GM21528 (cell line): Measurements from ENCODE around the gene CFTR.
"Not testable (repeated sequence)": the region's sequence is repeated elsewhere in the genome, so short reads cannot be mapped to it uniquely, and the experiment has no call there.

Experiments used
- ATAC-seq: cut with Tn5 transposase; IDR thresholded peaks from one replicate; pipeline ENCODE4 v1.9.1; 2021; ENCODE audit warnings: mild to moderate bottlenecking, moderate library complexity; ENCODE audit not compliant: unreplicated experiment, low FRiP score

The CFTR gene

DNA sequence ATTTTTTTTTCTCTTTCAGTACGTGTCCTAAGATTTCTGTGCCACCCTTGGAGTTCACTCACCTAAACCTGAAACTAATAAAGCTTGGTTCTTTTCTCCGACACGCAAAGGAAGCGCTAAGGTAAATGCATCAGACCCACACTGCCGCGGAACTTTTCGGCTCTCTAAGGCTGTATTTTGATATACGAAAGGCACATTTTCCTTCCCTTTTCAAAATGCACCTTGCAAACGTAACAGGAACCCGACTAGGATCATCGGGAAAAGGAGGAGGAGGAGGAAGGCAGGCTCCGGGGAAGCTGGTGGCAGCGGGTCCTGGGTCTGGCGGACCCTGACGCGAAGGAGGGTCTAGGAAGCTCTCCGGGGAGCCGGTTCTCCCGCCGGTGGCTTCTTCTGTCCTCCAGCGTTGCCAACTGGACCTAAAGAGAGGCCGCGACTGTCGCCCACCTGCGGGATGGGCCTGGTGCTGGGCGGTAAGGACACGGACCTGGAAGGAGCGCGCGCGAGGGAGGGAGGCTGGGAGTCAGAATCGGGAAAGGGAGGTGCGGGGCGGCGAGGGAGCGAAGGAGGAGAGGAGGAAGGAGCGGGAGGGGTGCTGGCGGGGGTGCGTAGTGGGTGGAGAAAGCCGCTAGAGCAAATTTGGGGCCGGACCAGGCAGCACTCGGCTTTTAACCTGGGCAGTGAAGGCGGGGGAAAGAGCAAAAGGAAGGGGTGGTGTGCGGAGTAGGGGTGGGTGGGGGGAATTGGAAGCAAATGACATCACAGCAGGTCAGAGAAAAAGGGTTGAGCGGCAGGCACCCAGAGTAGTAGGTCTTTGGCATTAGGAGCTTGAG, at the start of gene CFTR:
TSS of gene CFTR (plus strand) at position 801 of the 830 bp plus-strand sequence. CDS start 70 bp downstream, outside the sequence.
- no peak for ATAC-seq

DNA sequence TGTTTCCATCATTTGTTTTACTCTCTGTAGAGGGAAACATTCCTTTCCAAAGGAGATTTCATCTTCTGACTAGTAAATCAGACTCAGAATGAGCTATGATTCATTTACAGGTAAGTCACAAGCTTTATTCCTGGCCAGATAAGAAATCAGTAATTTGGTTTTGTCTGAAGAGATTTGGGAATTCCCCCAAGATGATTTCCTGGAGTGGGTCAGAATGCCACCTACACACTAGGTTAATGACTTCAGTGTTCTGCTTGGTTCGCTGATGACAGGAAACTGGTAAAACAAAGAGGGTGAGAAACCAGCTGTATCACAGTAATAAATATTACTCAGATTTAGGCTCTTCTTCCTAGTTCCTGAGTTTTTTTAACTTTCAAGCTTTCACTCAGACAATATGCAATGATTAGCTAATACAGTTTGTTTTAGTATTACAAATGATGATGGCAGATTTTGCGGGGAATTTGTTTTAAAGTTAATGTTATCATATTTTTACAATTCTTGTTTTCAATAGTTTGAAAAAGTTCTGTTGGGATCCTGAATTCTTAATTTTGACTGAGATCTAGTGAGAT, 44.3 kb upstream of the CFTR start:
- ATAC-seq: peak; percentile 91

- ATAC-seq: no peak
Measured at GRCh38 chr7:117444646-117445045, 35.2 kb upstream of the CFTR start.

DNA sequence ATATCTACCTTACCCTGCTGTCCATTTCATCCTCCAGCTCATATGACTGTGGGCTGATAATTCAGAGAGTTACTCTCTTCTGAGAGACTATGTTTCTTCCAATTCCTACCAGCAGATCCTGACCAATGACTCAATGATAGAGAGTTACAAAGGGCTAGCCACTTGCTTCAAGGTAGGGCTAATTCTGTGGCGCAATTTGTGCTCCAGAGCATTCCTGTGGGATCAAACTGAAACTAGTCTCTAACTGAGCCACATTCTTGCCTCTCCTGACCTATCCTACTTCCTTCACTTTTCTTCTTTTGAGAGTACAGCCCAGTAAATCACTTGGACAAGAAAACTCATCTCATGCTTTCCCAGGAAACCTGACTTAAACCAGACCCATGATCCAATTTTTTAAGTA, 34.6 kb upstream of the CFTR start:
- no peak for ATAC-seq

- ATAC-seq: no peak
Measured at GRCh38 chr7:117446220-117446815, 33.5 kb upstream of the CFTR start.

DNA sequence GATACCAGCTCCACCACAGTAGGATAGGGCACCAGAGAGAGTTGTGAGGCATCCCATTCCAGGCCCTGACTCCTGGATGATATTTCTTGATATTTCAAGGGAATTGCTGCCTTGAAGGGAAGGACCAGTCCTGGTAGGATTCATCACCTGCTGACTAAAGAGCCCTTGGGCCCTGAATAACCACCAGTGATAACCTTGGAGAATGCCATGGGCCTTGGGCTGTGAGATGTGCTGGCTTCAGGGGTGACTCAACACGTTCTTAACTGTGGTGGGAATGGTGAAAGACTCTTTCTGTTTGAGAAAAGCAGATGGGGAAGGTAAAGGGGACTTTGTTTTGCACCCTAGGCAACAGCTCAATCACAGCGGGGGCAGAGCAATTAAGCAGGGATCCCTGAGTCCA, 31.2 kb upstream of the CFTR start:
- ATAC-seq: no peak

DNA sequence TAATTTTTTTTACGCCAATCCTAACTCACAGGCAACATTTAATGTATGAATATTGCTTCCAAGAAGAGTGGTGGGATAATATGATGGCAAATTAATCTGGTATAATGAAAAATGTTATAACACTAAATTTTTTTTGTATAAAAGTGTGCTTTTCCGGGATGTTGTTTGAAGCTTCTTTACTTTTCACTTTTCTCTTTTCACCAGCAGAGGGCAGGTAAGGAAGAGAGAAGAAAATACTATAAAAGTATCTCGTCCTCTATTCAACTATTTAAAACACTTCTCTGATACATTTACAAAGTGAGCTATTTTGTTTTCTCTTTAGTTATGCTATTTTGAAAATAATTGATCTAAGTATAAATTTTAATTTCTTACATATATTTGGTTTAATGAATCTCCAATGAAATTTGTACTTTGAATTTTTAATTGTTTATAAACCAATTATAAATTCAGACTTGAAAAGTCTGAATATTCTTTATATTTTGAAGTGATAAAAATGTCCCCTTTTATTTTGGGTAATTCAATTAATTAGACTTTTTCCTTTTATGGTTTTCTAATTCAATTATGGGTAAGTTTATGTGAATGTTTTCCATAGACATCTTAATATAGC, 20.7 kb upstream of the CFTR start:
- no peak for ATAC-seq

DNA sequence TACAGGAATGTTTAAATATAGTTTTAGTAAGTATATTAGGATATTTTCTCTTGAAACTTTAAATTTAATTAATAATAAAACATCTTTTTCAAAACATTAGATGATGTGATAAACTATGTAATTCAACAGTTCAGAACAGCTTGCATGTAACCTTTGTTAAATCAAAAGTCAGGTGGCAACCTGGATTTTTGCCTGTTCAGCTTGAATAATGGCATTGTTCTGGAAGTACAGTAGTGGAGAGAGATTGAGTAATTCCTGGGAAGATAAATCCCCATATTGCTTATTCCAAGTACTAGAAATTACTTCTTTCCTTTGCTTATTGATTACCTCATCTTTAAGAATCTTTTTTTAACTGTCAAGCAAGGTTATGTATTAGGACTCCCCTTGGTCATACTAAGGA, 20.1 kb upstream of the CFTR start:
- ATAC-seq: no peak

GRCh38 chr7:117460815-117461214, 19.0 kb upstream of the CFTR start:
- ATAC-seq: not testable (repeated sequence)

DNA sequence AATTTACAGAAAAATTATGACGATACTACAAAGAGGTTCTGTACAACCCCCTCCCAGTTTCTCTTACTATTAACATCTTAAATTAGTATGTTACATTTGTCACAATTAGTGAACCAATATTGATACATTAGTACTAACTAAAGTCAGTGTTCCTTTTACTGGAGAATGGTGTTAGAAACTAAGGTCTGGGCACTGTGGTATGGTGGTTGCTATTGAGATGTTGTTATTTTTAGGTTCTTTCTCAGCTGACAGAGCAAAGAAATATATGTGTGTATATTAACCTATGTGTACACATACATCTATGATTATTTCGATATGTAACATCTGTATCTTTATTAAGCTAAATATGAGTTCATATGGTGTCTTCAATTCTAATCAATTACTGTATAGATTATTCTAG, 11.7 kb upstream of the CFTR start:
- ATAC-seq: no peak

DNA sequence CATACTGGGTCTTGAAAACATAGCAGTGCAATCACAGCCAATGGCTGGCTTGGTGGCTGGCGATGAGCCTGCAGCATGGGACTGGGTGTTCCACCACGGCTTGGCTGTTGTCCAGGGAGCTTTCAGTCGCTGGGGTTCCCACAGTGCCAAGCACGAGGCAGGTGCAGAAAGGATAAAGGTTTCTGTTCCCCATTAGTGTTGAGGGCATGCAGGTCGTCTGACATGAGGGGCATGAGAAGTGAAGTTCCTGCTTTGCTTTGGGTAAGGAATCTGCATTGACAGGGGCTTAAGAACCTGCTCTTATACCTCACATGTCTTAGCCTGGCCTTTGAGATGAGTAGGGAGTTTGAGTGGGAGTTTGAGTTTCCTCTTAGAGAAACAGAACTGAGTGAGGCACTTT, 9.0 kb upstream of the CFTR start:
- no peak for ATAC-seq

GRCh38 chr7:117472335-117472734, 7.5 kb upstream of the CFTR start:
- no peak for ATAC-seq

- no peak for ATAC-seq
Measured at GRCh38 chr7:117476557-117477215, 3.1 kb upstream of the CFTR start.

DNA sequence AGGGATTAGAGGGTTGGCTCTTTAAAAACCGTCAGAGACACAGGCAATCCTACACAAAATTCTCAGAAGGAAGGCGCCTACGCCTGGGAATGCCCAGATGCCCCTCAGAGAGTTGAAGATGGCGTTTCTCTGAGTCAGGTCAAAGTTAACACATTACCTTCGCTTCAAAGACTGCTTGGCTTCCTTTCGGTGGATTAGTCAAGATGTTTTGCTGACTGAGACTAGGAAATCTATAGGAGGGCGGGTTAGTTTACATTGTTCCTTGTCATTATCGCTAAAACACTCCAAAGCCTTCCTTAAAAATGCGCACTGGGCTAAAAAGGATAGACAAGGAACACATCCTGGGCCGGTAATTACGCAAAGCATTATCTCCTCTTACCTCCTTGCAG, 995 bp upstream of the CFTR start:
- ATAC-seq: no peak

GRCh38 chr7:117480055-117480362, 184 bp downstream of the CFTR start:
- ATAC-seq: no peak

DNA sequence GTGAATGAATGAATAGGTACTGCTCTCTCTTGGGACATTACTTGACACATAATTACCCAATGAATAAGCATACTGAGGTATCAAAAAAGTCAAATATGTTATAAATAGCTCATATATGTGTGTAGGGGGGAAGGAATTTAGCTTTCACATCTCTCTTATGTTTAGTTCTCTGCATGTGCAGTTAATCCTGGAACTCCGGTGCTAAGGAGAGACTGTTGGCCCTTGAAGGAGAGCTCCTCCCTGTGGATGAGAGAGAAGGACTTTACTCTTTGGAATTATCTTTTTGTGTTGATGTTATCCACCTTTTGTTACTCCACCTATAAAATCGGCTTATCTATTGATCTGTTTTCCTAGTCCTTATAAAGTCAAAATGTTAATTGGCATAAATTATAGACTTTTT, 1.2 kb downstream of the CFTR start:
- ATAC-seq: no peak

DNA sequence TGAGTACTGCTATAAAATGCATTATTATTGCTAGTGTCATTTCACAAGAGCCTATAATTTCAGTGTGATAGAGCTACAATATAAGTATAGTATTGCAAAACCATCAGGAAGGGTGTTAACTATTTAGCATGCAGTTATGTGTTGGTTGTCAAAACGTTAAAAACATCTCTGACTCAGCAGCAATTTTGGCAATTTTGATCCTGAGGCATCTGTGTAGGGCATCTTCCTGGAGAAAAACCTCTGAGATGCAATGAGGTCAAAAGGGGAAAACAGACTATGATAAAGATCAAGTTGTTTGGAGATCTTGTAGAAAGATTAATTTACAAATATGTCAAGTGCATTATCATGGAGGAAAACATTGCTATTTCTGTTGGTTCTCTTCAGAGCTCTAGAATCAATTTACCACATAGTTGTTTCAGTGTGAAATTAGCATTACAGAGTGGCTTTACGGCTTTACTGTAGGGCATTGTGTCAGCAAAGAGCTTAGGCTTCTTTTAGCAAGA, 5.3 kb downstream of the CFTR start:
- no peak for ATAC-seq

- no peak for ATAC-seq
Measured at GRCh38 chr7:117489016-117489415, 9.2 kb downstream of the CFTR start.

- no peak for ATAC-seq
Measured at GRCh38 chr7:117489430-117489829, 9.6 kb downstream of the CFTR start.

DNA sequence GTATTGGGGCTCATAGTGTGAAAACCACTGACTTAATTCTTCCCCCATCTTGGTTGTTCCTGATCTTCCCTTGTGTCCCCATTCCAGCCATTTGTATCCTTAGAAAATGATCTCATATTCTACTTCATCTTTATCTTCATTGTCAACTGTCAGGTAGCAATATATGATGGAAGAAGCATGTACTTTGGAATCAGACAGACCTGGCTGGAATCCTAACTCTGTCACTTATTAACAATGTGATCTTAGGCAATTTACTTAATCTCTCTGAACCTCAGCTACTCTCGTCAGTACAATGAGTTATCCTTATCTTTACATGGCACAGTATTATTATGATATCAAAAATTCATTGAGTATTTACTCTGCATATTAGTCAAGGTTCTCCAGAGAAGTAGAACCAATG, 10.1 kb downstream of the CFTR start:
- no peak for ATAC-seq

DNA sequence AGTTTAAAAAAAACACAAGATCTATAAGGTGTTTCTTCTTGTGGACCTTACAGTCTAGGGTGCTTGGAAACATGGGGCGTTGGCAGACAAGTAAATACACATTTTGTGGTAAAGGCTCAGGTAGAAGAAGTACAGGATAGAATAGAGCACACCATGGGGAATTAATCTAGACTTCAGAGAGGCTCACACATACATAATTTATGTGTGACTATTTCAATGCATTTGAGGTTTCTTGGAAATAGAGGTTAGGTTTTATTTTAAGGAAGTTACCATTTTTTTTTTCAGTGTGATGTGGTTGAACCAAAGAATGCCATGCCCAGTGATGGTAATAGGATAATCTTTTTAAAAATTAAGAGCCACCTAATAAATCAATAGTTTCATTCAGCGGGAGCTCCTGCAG, 12.8 kb downstream of the CFTR start:
- ATAC-seq: no peak
